ENCODE data around the gene SPECC1.

DNA sequence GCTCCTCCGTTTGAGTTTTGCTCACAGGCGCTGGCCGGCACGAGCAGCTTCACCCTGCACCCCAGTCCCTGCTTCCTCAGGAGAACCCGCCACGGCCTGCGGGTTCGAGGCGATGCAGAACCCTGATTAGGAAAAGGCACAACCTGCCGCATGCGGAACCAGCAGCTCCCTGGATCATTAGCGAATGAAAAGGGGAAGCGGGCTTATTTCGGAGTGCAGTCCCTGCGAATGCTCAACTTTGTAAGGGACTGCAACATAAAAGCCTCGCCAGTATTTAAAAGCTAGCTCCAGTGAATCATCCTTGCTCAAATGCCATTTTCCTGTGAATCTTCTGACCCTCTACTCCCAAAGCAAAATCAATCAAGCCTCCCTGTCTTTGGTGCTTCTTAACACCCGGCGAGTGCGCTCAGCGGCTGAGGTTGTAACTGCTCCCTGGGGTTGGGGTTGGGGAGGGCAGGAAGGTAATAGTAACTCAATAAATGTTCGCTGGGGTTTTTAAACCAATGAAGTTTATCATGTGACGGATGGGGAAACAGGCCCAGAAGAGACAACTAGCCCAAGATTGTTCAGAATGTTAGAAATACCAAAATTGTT lies 30.9 kb upstream of the SPECC1 start:
- TF ChIP-seq RFX5 (IDR thresholded peaks at IDR 0.05; ENCODE audit: low read depth, low read length) (no peak), BORCS8-MEF2B (CRISPR knock-in tag; IDR thresholded peaks at IDR 0.05) (no peak; the same call in 1 of the 2 replicates), GTF2F1 (IDR thresholded peaks at IDR 0.05; ENCODE audit: low read length) (no peak)
- TF ChIP-seq, protein P1, sequence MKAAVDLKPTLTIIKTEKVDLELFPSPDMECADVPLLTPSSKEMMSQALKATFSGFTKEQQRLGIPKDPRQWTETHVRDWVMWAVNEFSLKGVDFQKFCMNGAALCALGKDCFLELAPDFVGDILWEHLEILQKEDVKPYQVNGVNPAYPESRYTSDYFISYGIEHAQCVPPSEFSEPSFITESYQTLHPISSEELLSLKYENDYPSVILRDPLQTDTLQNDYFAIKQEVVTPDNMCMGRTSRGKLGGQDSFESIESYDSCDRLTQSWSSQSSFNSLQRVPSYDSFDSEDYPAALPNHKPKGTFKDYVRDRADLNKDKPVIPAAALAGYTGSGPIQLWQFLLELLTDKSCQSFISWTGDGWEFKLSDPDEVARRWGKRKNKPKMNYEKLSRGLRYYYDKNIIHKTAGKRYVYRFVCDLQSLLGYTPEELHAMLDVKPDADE (CRISPR knock-in tag; IDR thresholded peaks at IDR 0.05) = no peak
